GM12864 (cell line): Measurements from ENCODE around the gene TADA2A.

Experiments
- DNase-seq: peaks from one replicate; pipeline ENCODE4 v3.0.0-alpha.2; 2011; ENCODE audit warnings: low read depth
- H3K4me3 ChIP-seq: 2 replicates; pipeline ENCODE4 v1.5.1; 2011; ENCODE audit warnings: mild to moderate bottlenecking, low read depth, low read length, control low read depth
- CTCF ChIP-seq: IDR thresholded peaks from 2 replicates; pipeline ENCODE4 v1.5.1; 2011; ENCODE audit warnings: low read depth, mild to moderate bottlenecking, moderate library complexity, low read length, control low read depth, inconsistent platforms; ENCODE audit errors: missing control alignments

TADA2A gene

GRCh38 chr17:37516127-37516571, 109.5 kb downstream of the TADA2A start:
- no peak for TF ChIP-seq CTCF
- no peak for DNase-seq
- H3K4me3 ChIP-seq = no peak overlapping the region

- no peak for DNase-seq
- H3K4me3 ChIP-seq = no peak overlapping the region
- no peak for TF ChIP-seq CTCF
Observed at GRCh38 chr17:37517881-37518280, 111.2 kb downstream of the TADA2A start.

GRCh38 chr17:37518826-37519225, 112.1 kb downstream of the TADA2A start:
- DNase-seq = no peak
- H3K4me3 ChIP-seq = no peak overlapping the region
- TF ChIP-seq CTCF = no peak

GRCh38 chr17:37519251-37519985, 112.7 kb downstream of the TADA2A start:
- no peak overlapping the region for H3K4me3 ChIP-seq
- TF ChIP-seq CTCF = no peak
- DNase-seq = no peak

GRCh38 chr17:37520174-37520573, 113.5 kb downstream of the TADA2A start:
- H3K4me3 ChIP-seq = no peak overlapping the region
- no peak for DNase-seq
- no peak for TF ChIP-seq CTCF

GRCh38 chr17:37521821-37522220, 115.1 kb downstream of the TADA2A start:
- DNase-seq = no peak
- no peak for TF ChIP-seq CTCF
- no peak overlapping the region for H3K4me3 ChIP-seq

GRCh38 chr17:37523715-37524219, 117.1 kb downstream of the TADA2A start:
- no peak for DNase-seq
- no peak overlapping the region for H3K4me3 ChIP-seq
- no peak for TF ChIP-seq CTCF
